ENCODE data around the gene CYB5D1. TPM values are rescaled to one million over a fixed set of nuclear protein-coding genes. Genes with fewer than 3 reads are reported as not detected.
"Not testable (repeated sequence)": the region's sequence is repeated elsewhere in the genome, so short reads cannot be mapped to it uniquely, and the experiment has no call there.

CYB5D1 gene
- total RNA-seq = 10 to 100 TPM; 11.5 to 17.0 (median 12.2) TPM
- long read RNA-seq, donor 1, transcript CYB5D1-201 (4 exons, 3,509 nt) = major isoform, 8 of 13 reads
- long read RNA-seq, donor 1, partial matches to known transcripts = 3 of 13 reads
- long read RNA-seq, donor 1, other reads (novel, unspliced or antisense) = 0 of 13 reads
- long read RNA-seq, donor 2, partial matches to known transcripts = 0 of 3 reads
- long read RNA-seq, donor 2, other reads (novel, unspliced or antisense) = 0 of 3 reads

GRCh38 chr17:7857713-7858521 lies at the start of gene CYB5D1:
CYB5D1 (plus strand) TSS chr17:7858003; CDS start chr17:7858135, 132 bp downstream.
- peak within 1 kb of the TSS; percentile 42 for H3K4me3 ChIP-seq
- H3K9me3 ChIP-seq = no peaks in the 10 kb centered on the region
- H3K4me1 ChIP-seq (ENCODE audit: low read depth) = peaks cover 36% of the 10 kb centered on the region
- intact Hi-C loops (cut with DNase I, micrococcal nuclease) = no loop called here
- TF ChIP-seq, protein P1, sequence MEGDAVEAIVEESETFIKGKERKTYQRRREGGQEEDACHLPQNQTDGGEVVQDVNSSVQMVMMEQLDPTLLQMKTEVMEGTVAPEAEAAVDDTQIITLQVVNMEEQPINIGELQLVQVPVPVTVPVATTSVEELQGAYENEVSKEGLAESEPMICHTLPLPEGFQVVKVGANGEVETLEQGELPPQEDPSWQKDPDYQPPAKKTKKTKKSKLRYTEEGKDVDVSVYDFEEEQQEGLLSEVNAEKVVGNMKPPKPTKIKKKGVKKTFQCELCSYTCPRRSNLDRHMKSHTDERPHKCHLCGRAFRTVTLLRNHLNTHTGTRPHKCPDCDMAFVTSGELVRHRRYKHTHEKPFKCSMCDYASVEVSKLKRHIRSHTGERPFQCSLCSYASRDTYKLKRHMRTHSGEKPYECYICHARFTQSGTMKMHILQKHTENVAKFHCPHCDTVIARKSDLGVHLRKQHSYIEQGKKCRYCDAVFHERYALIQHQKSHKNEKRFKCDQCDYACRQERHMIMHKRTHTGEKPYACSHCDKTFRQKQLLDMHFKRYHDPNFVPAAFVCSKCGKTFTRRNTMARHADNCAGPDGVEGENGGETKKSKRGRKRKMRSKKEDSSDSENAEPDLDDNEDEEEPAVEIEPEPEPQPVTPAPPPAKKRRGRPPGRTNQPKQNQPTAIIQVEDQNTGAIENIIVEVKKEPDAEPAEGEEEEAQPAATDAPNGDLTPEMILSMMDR (IDR thresholded peaks at IDR 0.05) = no peak
- ATAC-seq (peak; percentile 73), DNase-seq (peak; percentile 88 to 96 (median 90))
- H3K36me3 ChIP-seq (ENCODE audit: low read depth) = peaks cover 12% of the 10 kb centered on the region

DNA sequence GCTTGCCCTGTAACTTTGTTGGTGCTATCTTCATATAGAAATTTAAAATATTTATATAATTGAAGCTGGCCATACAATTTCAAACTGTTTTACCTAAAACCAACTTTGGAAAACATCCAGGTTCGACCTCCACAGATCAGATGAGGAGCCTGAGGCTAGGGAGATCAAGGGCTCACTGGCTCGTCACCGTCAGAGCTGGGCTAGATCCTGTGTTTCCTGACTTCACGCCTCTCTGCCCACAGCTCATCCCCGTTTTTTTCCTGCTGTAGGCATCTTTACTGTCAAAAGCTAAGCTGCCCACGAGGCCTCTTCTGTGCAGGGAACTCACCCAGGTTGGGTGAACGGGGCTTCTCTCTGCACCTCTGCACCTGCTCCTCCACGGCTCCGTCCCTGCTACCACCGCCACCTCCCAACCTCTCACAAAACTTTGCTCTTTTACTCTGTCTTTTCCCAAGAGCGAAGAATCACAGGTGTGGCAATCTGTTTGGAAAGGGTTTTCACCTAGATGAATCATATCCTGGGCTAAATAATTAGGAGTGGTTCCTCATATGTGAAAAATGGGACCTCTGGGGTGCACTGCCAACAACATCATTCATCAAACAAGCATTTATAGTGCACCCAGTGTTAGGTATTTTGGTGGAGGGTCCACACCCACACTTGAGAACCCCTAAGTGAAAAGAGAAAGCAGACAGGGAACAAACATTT lies 48.6 kb upstream of the CYB5D1 start:
- Histone ChIP-seq H3K4me1 (ENCODE audit: low read depth) (peaks cover 3% of the 10 kb centered on the region), H3K36me3 (ENCODE audit: low read depth) (no peaks in the 10 kb centered on the region), H3K9me3 (no peaks in the 10 kb centered on the region), H3K4me3 (no peak overlapping the region)
- intact Hi-C loops (cut with DNase I, micrococcal nuclease) = no loop called here
- TF ChIP-seq, protein P1 (IDR thresholded peaks at IDR 0.05) = no peak
- DNase-seq (no peak), ATAC-seq (peak; percentile 62)

GRCh38 chr17:7809791-7810343 lies 47.9 kb upstream of the CYB5D1 start:
- H3K36me3 ChIP-seq (ENCODE audit: low read depth); H3K4me3 ChIP-seq; intact Hi-C loops (cut with DNase I, micrococcal nuclease); ATAC-seq; H3K9me3 ChIP-seq; H3K4me1 ChIP-seq (ENCODE audit: low read depth); DNase-seq: not testable (repeated sequence)

DNA sequence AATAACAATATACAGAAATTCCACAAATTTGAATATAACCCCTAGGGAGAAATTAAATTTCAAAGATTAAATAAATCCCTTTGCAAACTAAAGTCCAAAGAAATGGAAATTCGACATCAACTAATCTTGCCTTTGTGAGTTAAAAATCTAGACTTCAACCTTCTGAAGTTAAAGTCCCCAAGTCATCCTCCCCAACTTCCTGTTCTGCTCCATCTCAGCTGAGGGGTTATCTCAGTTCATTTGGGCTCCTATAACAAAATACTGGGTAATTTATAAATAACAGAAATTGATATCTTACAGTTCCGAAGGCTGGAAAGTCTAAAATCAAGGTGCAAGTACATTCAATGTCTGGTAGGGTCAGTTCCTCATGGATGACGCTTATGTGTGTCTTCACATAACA lies 46.6 kb upstream of the CYB5D1 start:
- DNase-seq = no peak
- ATAC-seq = no peak
- TF ChIP-seq, protein P1 (IDR thresholded peaks at IDR 0.05) = no peak
- Histone ChIP-seq H3K4me1 (ENCODE audit: low read depth) (no peaks in the 10 kb centered on the region), H3K4me3 (no peak overlapping the region), H3K9me3 (no peaks in the 10 kb centered on the region), H3K36me3 (ENCODE audit: low read depth) (no peaks in the 10 kb centered on the region)
- intact Hi-C loops (cut with DNase I, micrococcal nuclease) = no loop called here

DNA sequence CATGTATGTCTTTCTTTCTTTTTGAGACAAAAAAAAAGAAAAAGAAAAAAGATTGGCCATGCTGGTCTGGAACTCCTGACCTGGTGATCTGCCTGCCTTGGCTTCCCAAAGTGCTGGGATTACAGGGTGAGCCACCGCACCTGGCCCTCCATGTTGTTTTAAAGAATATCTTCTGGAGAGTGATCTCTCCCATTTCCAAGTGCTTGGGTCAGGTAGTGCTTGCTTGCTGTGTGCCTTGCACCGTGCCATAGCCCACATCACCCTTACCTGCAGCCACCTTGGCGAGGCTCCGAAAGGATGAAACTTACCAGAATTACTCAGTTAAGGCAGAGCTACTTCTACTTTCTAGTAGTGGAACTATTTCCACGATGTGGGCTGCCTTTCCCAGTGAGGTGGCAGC lies 42.8 kb upstream of the CYB5D1 start:
- no peaks in the 10 kb centered on the region for H3K9me3 ChIP-seq
- ATAC-seq (no peak), DNase-seq (no peak)
- H3K4me3 ChIP-seq = no peak overlapping the region
- TF ChIP-seq, protein P1 (IDR thresholded peaks at IDR 0.05) = no peak
- intact Hi-C loops (cut with DNase I, micrococcal nuclease) = no loop called here
- no peaks in the 10 kb centered on the region for H3K4me1 ChIP-seq (ENCODE audit: low read depth)
- H3K36me3 ChIP-seq (ENCODE audit: low read depth) = no peaks in the 10 kb centered on the region

All from mucosa of descending colon (tissue), 3 donors.